H1 (cell line): ENCODE measurements around the gene SCRN3.

Source experiments
- EGR1 ChIP-seq: IDR thresholded peaks from 2 replicates; pipeline ENCODE4 v1.6.1; 2011; ENCODE audit warnings: low read depth, low read length, borderline replicate concordance
- JUND ChIP-seq: IDR thresholded peaks from 2 replicates; pipeline ENCODE4 v1.6.1; 2011; ENCODE audit warnings: mild to moderate bottlenecking, improper control_type of control experiment, low read length
- POLR2A ChIP-seq, 2 experiments: IDR thresholded peaks; 1 replicate in 1 of 2; 2 replicates in 1 of 2; pipeline ENCODE4 v1.6.1; 2011; ENCODE audit warnings: low read depth in 2 of 2, low read length in 2 of 2, mild to moderate bottlenecking in 2 of 2; ENCODE audit errors: control extremely low read depth in 1 of 2
- TF ChIP-seq, protein P1 (sequence below), 3 experiments: IDR thresholded peaks; 1 replicate in 2 of 3; 2 replicates in 1 of 3; pipeline versions ENCODE4 v1.5.1 to v1.6.1; 2011; ENCODE audit warnings: low read length in 3 of 3, mild to moderate bottlenecking in 3 of 3, inconsistent platforms in 2 of 3, low read depth in 1 of 3, moderate library complexity in 1 of 3; ENCODE audit not compliant: insufficient read depth in 1 of 3; ENCODE audit errors: control extremely low read depth in 1 of 3

- peak; percentile 49 to 72 for TF ChIP-seq POLR2A (IDR thresholded peaks at IDR 0.05; ENCODE audit: control extremely low read depth in 1 of 2, low read depth in 2 of 2, low read length in 2 of 2)
- TF ChIP-seq JUND = no peak
- TF ChIP-seq EGR1 = peak; percentile 78; the same call in 1 of the 2 replicates
- TF ChIP-seq, protein P1, sequence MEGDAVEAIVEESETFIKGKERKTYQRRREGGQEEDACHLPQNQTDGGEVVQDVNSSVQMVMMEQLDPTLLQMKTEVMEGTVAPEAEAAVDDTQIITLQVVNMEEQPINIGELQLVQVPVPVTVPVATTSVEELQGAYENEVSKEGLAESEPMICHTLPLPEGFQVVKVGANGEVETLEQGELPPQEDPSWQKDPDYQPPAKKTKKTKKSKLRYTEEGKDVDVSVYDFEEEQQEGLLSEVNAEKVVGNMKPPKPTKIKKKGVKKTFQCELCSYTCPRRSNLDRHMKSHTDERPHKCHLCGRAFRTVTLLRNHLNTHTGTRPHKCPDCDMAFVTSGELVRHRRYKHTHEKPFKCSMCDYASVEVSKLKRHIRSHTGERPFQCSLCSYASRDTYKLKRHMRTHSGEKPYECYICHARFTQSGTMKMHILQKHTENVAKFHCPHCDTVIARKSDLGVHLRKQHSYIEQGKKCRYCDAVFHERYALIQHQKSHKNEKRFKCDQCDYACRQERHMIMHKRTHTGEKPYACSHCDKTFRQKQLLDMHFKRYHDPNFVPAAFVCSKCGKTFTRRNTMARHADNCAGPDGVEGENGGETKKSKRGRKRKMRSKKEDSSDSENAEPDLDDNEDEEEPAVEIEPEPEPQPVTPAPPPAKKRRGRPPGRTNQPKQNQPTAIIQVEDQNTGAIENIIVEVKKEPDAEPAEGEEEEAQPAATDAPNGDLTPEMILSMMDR (IDR thresholded peaks at IDR 0.05; ENCODE audit: control extremely low read depth in 1 of 3, insufficient read depth in 1 of 3, low read depth in 1 of 3, low read length in 3 of 3) = no peak
Measured at GRCh38 chr2:174395284-174395968, at the start of gene SCRN3.
